Stimulated activated CD4-positive, alpha-beta T cell treated with anti-CD3 and anti-CD28 coated beads, Interleukin-12 subunit alpha, Interleukin-12 subunit beta, amount 100 ng/mL, for 24 hours (primary cell): ENCODE results near the gene KLHL17.
A peak's percentile ranks its signal among the peaks of the same experiment; 100 is the strongest.
"Not testable (repeated sequence)": the region's sequence is repeated elsewhere in the genome, so short reads cannot be mapped to it uniquely, and the experiment has no call there.

ENCODE experiments used
- DNase-seq, 2 experiments: peaks; one replicate each; pipeline ENCODE4 v3.0.0-alpha.2; 2020; ENCODE audit warnings: low read depth in 2 of 2

The KLHL17 gene

DNA sequence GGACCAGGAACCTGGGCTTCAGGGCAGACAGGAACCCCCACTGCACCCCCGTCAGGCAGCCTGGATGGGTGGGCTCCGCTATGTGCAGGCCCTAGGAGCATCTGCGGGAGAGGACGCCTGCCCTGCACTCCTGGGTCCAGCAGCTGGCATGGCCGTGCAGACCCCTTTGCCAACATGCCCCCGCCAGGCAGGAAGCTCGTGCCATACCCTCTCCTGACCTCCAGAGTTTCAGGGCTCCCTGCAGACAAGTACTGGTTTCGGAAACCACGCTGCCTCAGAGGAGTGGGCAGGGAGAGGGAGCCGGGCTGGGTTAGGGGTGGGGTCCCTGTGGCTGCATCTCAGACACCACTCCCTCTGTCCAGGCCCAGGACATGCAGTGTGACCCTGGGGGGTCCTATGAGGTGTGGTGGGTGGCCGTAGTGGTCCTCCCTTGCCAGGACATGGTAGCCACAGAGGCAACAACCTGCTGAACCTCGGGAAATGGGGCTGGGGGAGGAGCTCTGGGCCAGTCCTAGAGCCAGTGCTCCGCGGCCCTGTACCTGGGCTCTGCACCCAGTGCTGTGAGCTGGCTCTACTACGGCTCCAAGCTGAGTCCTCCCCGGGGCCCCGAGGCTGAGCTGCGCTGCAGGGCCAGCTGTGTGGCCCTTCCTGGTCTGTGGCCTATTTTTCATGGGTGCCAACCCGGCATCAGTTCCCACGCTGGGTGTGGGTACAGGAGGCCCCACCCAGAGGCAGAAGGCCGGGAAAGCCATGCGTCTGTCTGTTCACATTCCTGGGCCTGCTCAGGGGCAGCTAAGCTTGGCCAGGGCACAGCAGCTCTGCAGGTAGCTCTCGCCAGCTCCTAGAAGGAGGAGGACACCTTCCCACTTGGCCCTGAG is 7.3 kb downstream of the KLHL17 start:
- no peak for DNase-seq

GRCh38 chr1:969260-969855 is 9.0 kb downstream of the KLHL17 start:
- DNase-seq: no peak

GRCh38 chr1:970242-970972 is 10.0 kb downstream of the KLHL17 start:
- no peak for DNase-seq

DNA sequence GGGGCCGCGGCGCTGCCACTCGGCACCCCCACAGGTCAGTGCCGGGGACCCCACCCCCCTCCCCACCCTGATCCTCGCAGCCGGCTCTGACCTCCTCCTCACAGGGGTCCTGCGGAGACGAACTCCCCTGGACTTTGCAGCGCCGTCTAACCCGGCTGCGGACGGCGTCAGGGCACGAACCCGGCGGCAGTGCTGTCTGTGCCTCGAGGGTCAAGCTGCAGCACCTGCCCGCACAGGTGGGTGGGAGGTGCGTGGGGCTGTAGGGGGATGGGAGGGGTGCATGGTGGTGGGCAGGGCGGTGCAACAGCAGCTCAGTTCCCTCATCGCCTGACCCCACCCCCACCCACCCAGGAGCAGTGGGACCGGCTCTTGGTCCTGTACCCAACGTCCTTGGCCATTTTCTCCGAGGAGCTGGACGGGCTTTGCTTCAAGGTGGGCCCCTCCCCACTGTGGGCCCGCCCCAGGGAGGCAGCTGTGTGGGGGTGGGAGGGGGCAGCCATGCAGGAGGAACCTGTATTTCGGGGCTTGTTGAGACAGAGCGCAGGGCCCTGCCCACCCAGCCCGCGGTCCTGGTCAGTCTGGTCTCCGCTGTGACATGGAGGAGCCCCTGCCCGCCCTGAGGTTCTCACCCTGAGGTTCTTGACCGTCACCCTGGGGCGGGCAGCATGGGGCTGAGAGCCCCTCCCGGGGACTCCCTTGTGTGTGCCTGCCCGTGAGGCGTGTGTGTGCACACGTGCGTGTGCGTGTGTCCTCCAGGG is 10.8 kb downstream of the KLHL17 start:
- DNase-seq: no peak

GRCh38 chr1:971751-972506 is 11.5 kb downstream of the KLHL17 start:
- DNase-seq: no peak

DNA sequence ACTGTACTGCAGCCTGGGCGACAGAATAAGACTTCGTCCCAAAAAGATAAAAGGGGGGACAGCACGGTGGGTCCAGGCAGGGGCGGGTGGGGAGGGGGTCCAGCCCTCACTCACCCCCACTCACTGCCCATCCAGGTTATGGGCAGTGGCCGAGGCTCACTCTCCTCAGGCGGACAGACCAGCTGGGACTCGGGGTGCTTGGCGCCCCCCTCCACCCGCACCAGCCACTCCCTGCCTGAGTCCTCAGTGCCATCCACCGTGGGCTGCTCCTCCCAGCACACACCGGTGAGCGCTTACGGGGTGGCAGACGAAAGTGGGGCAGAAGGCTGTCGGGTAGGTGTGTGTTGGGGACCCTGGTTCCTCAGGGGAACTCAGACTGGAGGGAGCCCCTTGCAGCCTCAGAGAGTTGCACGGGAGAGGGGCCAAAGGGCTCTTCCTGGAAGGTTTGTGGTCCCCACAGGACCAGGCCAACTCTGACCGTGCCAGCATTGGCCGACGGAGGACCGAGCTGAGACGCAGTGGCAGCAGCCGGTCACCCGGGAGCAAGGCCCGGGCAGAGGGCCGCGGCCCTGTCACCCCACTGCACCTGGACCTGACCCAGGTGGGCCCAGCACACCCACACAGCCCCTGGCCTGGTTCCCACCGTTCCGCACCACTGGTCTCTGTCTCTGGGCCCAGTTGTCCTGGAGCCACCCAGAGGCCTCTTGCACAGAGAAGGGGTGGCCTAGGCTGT is 12.5 kb downstream of the KLHL17 start:
- no peak for DNase-seq

GRCh38 chr1:973459-974292 is 13.3 kb downstream of the KLHL17 start:
- no peak for DNase-seq

DNA sequence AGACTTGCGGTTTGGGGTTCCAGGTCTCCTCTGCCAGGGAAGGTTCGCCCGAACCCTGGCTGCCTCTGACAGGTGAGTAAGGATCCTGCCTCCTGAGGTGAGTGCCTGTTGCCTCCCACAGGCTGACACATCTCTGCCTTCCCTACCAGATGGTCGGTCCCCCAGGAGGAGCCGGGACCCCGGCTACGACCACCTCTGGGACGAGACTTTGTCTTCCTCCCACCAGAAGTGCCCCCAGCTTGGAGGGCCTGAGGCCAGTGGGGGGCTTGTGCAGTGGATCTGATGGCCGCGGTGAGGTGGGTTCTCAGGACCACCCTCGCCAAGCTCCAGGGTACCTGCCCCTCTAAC is 13.9 kb downstream of the KLHL17 start:
- no peak for DNase-seq

GRCh38 chr1:974687-975328 is 14.4 kb downstream of the KLHL17 start:
- DNase-seq: no peak

DNA sequence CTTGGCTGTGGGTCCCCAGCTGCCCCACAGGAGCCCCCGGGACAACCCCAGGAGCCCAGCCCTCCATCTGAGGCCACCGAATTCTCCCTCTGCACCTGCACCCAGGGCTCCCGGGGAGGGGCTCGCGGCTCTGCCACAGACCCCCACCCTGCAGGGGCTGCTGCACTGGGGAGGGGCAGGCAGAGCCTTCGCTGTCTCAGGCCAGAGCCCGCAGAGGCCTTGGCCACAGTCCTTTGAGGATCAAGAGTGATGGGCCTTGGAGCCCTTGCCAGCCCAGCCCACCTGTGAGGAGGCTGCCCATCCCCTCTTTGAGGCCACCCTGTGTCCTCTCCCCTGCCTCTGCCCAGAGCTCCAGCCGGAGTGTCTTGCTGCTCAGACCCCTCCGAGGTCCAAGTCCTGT is 15.0 kb downstream of the KLHL17 start:
- no peak for DNase-seq

DNA sequence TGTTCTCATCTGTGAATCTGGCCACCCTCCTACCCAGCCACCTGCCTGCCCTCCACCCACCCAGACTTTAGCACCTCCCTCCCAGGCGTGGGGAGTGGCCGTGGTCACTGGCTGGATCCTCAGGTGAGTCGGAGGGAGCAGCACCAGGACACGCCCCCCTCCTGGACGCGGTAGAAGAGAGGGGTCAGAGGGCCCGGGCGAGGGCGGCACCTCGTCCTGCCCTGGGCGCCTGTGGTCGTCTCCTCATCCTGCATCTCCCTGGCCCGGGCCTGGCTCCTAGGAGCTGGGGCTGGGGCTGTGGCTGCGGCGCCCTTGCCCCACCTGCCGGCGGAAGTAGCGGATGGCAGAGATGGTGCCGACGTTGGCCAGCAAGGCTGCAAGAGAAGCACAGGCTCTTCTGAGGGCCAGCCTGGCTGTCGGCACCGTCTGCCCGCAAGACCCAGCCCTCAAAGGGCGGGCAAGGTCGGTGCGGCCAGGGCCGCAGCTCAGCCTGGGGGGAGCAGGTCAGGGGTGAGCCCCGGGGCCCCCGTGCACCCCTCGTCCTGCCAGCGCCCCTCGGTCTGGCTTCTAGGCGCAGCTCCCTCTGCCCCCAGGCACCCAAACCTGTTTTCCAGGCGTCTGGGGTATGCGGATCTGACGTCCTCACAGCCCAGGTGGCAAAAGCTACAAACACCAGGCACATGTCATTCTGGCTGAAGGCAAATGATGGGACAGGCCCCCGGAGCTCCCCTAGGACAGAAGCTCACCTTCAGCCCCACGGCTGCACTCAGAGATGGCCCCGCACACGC is 15.7 kb downstream of the KLHL17 start:
- peak in 1 of 2 experiments; percentile 62 for DNase-seq

- not testable (repeated sequence) for DNase-seq
Observed at GRCh38 chr1:976791-977190, 16.4 kb downstream of the KLHL17 start.

- no peak for DNase-seq
Observed at GRCh38 chr1:978069-978834, 17.9 kb downstream of the KLHL17 start.

DNA sequence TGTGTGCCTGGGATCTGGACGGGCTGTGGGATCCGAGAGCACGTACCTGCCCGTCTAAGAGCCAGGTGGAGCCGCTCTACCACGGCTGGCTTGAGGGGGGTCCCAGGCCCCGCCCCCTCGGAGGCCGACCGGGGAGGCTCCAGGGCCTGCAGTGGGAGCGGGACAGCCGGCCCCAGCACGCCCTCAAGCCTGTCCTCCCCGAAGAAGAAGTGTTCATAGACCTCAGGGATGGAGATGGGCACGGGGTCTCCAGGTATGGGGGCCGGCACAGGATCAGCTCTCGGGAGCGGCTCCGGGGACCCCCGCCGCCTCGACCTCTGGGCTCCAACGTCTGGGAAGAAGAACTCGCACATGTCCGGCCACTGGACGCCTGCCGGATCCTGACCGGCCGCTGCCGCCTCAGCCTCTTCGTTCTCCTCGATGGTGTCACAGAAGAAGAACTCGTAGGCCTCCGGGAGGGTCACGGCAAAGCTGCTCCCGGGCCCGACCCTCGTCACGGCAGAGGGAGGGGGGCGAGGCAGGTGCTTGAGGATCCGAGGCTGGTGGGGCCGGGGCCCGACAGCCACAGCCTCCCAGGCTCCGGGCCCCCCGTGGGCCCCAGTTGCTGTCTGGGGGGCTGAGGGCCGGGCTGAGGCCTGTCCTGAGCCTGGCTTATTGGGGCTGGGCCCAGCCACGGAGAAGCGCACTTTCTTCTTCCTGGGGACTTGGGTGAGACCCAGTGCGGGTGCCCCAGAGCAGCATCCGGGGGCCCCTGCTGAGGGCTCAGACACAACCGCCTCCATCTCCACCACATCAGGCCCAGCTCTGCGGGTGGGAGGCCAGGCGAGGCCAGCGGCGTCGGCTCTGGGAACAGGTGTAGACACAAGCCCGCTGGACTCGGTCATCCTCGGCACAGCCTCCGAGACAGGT is 18.7 kb downstream of the KLHL17 start:
- DNase-seq: no peak

GRCh38 chr1:979744-980072 is 19.3 kb downstream of the KLHL17 start:
- DNase-seq: no peak

- no peak for DNase-seq
Observed at GRCh38 chr1:980137-980571, 19.8 kb downstream of the KLHL17 start.
